SW480 (cell line): Measurements from ENCODE around the gene LAMP1.
"Not testable (repeated sequence)": the region's sequence is repeated elsewhere in the genome, so short reads cannot be mapped to it uniquely, and the experiment has no call there.

Experiments
- DNase-seq: peaks from one replicate; pipeline ENCODE4 v3.0.0-alpha.2; 2016; ENCODE audit warnings: low spot score

The LAMP1 gene, protein sequence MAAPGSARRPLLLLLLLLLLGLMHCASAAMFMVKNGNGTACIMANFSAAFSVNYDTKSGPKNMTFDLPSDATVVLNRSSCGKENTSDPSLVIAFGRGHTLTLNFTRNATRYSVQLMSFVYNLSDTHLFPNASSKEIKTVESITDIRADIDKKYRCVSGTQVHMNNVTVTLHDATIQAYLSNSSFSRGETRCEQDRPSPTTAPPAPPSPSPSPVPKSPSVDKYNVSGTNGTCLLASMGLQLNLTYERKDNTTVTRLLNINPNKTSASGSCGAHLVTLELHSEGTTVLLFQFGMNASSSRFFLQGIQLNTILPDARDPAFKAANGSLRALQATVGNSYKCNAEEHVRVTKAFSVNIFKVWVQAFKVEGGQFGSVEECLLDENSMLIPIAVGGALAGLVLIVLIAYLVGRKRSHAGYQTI

GRCh38 chr13:113296823-113297369 lies at the start of gene LAMP1:
LAMP1 (plus strand) TSS chr13:113297239; CDS start chr13:113297435, 196 bp downstream.
- peak; percentile 92 for DNase-seq

GRCh38 chr13:113252516-113253095 lies 44.4 kb upstream of the LAMP1 start:
- no peak for DNase-seq

DNA sequence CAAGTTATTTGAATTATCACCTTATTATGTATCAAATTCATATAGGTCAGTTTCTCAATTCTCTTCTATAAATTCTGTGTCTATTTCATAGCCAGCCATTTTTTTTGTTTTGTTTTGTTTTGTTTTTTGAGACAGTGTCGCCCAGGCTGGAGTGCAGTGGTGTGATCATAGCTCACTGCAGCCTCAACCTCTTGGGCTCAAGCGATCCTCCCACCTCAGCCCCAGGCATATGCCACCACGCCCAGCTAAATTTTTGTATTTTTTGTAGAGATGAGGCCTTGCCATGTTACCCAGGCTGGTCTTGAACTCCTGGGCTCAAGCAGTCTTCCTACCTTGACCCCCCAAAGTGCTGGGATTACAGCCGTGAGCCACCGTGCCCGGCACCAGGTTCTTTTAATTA lies 39.1 kb upstream of the LAMP1 start:
- DNase-seq, result not testable (repeated sequence)

GRCh38 chr13:113258321-113259054 lies 38.6 kb upstream of the LAMP1 start:
- DNase-seq, result no peak

DNA sequence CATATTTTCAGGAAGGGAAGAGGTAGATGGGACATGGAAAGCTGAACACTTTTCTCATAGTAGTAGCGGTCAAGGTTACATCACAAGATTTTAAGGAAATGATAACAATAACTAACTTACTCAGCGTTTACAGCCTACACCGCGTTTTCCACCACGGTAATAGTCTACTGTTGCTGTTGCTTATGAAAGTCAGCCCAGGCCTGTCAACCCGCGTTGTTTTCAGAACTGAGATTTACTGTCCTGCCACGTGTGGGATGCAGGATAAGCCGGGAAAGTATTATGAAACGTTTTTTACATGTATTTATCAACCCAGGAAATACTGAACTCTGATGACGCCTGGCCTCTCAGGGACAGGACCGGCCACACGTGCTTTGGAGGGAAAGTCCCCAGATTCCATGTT lies 36.0 kb upstream of the LAMP1 start:
- DNase-seq, result no peak

GRCh38 chr13:113263016-113263415 lies 34.0 kb upstream of the LAMP1 start:
- DNase-seq, result not testable (repeated sequence)

DNA sequence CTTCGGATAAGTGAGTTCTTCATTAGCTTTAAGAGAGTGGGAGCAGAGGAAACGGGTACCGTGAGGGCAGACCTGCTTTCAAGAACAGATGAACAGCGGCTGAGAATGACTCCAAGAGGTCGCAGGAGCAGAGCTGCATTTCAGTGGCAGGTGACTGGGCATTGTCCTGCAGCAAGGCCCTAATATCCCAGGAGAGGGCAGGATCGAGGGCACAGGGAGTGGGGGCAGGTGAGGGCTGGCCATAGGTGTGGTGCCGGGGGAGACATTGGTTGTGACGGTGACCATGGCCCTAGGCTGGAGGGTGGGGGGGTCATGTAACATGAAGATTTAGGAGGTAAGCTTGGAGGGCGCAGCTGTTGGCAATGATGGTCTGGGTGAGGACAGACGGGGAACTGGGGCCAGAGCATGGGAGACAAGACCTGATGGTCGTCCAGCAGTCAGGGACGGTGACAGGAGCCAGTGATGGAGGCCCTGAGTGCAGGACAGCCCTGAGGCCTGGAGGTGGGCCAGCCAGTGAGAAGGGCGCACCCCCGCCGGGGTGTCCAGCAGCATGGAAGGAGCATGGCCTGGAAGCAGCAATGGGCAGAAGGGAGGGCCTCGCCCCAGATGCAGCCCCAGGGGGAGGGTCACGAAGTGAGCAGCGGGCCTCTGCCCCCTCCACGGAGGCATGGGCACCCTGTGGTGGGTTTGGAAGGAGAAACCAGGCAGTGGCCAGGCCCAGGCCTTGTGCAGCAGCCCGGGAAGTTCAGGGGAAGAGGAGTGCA lies 29.2 kb upstream of the LAMP1 start:
- no peak for DNase-seq

DNA sequence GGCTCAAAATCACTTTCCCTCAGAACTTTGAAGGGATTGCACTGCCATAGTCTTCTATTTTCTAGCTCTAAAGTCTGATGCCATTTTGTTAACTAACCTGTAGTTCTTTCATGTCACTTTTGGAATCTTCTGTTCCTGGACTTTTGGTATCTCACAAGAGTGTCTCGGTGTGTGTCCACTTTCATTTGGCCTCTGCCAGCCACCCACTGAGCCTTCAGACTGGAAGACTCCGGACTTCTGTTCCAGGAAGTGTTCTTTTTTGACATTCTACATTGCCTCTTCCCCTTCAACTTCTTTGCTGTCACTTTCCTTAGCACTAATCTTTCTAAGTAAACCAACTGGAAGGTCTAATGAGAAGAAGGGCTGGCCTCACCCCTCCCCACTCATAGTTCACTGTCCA lies 25.0 kb upstream of the LAMP1 start:
- no peak for DNase-seq

GRCh38 chr13:113272701-113273181 lies 24.3 kb upstream of the LAMP1 start:
- DNase-seq, result no peak

DNA sequence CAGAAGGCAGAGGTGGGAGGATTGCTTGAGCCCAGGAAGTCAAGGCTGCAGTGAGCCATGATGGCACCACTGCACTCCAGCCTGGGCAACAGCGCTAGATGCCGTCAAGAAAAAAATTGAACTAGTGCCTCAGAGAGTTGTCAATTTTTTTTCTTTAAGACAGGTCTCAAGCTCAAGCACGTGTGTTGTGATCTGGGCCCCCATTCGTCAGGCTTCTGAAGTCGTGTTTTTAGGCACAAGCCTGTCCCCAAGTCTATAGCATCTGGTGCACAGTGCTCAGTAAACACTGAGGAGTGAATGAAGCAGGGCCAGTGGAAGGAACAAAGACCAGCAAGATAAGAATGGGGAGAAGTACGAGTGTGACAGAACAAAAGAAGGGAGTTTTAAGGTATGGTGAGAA lies 23.7 kb upstream of the LAMP1 start:
- no peak for DNase-seq

- DNase-seq, result no peak
Measured at GRCh38 chr13:113273851-113274590, 23.0 kb upstream of the LAMP1 start.

DNA sequence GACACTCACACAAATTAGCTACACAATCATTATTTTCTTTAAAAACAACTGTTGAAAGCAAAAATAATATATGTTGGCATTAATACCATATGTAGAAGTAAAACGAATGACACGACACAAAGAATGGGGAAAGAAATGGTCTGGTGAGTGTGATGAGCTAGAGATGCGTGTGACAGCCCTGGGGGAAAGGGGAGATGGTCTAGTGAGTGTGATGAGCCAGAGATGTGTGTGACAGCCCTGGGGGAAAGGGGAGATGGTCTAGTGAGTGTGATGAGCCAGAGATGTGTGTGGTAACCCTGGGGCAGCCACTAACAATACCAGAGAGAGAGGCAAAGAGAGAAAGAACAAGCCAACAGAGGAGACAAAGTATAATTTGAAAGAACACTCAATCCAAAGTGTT lies 22.3 kb upstream of the LAMP1 start:
- no peak for DNase-seq

DNA sequence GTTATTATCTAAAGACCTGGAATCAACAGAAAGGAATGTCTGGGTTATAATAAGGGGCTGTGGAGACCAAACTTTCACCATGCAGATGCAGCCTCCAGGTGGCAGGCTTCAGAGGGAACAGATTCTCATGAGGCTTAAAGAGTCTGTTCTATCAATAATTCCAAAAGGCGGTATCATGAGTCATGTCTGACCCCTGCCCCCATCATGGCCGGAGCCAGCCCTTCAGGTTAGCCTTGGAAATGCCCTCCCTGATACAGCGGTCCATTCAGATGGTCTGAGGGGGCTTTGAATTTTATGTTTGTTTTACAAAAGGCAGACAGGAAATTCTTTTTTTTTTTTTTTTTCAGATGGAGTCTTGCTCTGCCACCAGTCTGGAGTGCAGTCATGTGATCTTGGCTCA lies 21.7 kb upstream of the LAMP1 start:
- peak; percentile 72 for DNase-seq

DNA sequence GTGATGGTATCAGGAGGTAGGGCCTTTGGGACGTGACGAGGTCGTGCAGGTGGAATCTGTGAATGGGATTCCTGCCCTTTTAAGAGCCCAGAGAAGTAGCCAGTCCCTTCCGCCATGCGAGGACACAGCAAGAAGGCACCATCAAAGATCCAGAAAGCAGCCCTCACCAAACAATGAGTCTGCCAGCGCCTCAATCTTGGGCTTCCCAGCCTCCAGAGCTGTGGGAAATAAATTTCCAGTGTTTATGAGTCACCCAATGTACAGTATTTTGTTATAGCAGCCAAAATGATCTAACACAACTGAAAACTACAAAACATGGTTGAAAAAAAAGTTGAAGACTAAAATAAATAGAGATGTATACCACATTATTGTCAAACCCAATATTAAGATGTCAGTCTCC lies 16.9 kb upstream of the LAMP1 start:
- no peak for DNase-seq

- no peak for DNase-seq
Measured at GRCh38 chr13:113283904-113284303, 13.1 kb upstream of the LAMP1 start.

GRCh38 chr13:113288880-113289279 lies 8.2 kb upstream of the LAMP1 start:
- no peak for DNase-seq

DNA sequence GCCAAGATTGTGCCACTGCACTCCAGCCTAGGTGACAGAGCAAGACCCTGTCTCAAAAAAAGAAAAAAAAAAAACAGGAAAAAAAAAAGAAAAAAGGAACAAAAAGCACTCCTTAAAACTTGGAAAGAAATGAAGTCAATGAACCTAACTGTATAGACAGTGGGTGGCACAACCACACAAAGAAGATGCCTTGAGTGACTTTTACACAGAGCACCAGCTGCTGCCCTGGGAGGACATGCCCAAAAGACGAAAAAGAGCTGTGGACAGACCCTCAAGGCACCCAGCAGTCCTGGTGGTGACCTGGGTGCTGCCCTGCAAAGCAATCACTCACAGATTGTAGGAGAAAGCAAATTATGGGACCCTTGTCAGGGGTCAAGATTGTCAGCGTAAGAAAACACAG lies 5.9 kb upstream of the LAMP1 start:
- DNase-seq, result no peak

- peak; percentile 69 for DNase-seq
Measured at GRCh38 chr13:113292021-113292862, 4.8 kb upstream of the LAMP1 start.

GRCh38 chr13:113293686-113294085 lies 3.4 kb upstream of the LAMP1 start:
- DNase-seq, result no peak

DNA sequence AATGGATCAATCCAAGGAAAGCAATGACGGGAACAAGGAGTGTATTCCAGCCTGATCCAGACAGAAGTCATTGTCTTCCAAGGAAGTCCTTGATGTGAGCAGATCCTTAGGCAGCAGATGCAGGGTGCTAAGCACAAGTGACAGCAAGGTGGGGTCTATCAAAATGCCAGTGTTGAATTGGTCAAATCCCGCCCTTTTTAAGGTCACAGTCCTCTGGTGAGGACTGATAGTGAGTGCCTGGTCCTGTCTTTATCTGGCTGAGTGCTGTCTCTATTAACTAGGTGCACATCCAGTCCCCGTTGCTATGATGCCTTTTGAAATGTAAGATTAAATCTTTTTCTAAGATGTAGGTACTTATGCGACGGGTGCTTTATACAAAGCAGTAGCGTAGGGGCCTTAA lies 1.3 kb upstream of the LAMP1 start:
- DNase-seq, result no peak
